PFSK-1 (cell line): ENCODE measurements around the gene KDM5B.

Source experiments
- POLR2AphosphoS5 ChIP-seq: IDR thresholded peaks from 2 replicates; pipeline ENCODE4 v1.6.1; 2012; ENCODE audit warnings: low read depth, mild to moderate bottlenecking, control low read depth, low read length, moderate library complexity
- SIN3A ChIP-seq: IDR thresholded peaks from 2 replicates; pipeline ENCODE4 v1.6.1; 2012; ENCODE audit warnings: mild to moderate bottlenecking, low read length, moderate library complexity, borderline replicate concordance; ENCODE audit not compliant: insufficient read depth
- TAF1 ChIP-seq: IDR thresholded peaks from 2 replicates; pipeline ENCODE4 v1.6.1; 2012; ENCODE audit warnings: low read length, control low read depth, borderline replicate concordance; ENCODE audit not compliant: insufficient read depth

- TF ChIP-seq TAF1 (no peak), SIN3A (no peak), POLR2AphosphoS5 (no peak)
These were observed 42.6 kb upstream of the KDM5B start for GRCh38 chr1:202850593-202851362.
